HG03378 (cell line): Measurements from ENCODE around the gene RAB1A.

Source experiments
- ATAC-seq: cut with Tn5 transposase; IDR thresholded peaks from one replicate; pipeline ENCODE4 v1.9.1; 2021; ENCODE audit warnings: mild to moderate bottlenecking, moderate library complexity; ENCODE audit not compliant: unreplicated experiment

The RAB1A gene

GRCh38 chr2:65062843-65063825 lies 66.8 kb downstream of the RAB1A start:
- no peak for ATAC-seq

- no peak for ATAC-seq
Observed at GRCh38 chr2:65061910-65062339, 68.0 kb downstream of the RAB1A start.

- no peak for ATAC-seq
Observed at GRCh38 chr2:65061146-65061909, 68.6 kb downstream of the RAB1A start.

DNA sequence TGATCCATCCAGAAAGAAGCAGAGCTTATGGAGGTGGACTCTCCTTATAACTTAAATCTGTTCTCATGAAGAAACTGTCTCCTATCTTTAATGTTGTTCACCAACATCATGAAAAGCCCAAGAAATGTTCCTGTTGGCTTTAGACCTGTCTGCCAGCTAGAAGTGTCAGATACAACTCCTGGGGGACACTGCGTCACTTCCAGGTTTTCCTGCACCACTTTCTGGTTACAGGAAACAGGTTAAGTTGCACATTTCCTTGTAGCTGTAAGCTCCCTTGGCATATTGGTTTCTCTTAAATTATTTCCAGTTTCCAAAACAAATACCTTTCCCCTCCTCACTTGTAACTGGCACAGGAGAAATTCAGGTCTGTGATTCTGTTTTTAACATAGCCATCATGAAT lies 70.8 kb downstream of the RAB1A start:
- ATAC-seq = no peak

DNA sequence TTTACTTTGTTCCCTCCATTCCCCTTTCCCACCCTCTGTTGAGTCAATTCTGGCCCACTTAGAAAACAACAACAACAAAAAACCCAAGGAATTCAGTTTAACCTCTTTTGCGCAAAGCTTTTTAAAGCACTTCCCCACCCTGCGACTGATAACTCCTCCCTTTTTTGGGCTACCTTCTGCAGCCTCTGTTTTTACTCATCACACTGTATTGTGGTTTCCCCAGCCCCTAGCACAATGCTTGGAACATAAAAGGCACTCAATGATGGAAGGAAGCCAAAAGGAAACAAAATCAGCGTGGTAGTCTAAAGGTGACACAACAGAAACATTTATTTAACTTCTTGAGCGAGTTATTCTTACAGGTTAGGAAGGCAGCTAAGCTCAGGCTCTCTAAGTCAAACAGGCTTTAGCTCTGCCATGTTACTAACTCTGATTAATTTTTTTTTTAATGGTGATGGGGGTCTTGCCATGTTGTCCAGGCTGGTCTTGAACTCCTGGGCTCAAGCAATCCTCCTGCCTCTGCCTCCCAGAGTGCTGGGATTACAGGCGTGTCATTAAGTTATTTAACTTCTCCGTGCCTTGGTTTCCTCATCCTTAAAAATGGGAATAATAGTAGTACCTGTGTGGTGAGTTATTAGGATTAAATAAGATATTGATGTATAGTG lies 72.4 kb downstream of the RAB1A start:
- ATAC-seq = peak; percentile 29

DNA sequence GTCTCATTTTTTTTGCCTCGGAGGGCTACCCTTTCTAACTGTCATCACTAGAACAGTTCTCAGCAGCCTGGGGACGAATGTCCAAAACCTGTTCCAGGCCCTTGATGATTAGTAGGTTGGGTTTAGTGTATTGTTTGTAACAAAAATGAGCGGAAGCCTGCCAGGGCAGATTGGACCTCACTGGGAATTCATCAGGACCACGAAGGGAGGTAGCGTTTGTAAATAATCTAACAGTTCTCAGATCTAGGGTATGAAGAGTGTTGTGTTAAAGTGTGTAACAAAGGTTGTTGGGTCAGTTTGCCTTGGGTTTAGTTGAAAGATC lies 72.9 kb downstream of the RAB1A start:
- no peak for ATAC-seq

DNA sequence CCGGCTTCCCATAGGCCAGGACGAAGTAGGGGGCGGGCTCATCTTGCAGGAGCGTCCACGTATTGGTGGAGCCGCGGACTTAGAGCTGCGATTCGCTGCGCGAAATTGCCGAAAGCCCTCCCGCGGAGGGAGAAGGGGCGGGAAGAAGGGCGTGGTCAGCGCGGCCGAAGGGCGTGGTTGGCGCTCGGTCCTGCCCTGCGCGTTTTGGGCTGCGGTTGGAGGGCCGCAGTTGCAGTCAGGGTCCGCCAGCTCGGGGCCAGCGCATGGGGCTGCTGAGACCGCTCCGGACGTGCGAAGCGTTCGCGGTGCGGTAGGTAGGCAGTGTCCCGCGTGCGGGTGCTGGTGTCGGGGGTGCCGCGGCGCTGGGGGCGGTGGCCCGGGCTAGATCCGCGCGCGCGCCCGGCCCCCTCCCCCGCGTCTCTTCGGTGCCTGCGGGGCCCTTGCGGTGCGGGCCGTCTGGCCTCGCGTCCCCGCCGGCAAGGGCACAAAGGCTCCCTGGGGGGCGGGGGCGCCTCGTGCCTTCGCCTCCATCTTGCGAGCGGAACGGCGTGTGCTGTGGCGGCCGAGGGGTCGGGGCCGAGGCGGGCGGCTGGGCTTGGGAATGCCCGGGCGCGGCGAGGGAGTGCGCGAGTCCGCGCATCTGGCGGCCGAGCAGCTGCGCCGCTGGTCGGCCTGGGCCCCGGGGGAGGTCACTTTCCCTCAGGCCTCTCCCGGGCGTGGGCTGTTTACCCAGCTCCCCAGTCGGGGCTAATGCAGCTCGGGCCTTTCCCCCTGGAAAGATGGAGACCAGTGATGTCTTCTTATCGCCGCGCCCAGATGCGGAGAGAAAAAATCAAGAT lies 73.5 kb downstream of the RAB1A start, which contains the start of gene CEP68:
Gene CEP68, plus strand, starts transcription at position 202 of the 839 bp plus-strand sequence. CDS start 13,029 bp downstream, outside the sequence.
- ATAC-seq = peak; percentile 74

GRCh38 chr2:65055422-65056214 lies 74.3 kb downstream of the RAB1A start:
- ATAC-seq = peak; percentile 16

DNA sequence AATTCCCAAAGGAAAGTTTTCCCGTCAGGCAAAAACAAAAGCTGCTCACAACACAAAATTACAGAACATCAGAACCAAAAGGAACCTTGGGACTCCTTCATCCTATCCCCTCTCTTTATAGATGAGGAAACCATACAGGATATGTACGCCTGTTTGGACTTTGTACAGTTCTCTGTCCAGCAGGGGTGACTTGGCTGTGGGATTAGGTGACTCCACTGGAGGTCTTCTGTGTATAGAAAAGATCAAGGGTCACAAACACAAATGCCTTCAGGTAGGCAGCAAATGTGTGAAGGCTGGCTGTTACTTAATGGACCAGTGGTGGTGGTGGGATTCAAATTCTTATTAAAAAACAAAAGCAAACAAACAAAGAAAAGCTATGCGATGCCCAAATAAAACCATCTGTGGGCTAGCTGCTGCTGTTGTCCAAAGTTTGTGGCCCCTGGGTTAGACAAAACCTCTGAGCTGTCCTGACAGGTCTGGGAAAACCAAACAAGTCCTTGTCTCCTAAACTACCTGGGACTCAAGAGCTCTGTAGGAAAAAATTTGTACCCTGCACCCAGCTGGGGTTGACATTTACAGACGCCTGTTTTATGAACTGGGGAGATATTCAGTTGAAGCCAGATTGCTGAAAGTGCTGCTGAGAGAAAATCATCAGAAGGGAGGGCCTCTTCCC lies 75.0 kb downstream of the RAB1A start:
- no peak for ATAC-seq

DNA sequence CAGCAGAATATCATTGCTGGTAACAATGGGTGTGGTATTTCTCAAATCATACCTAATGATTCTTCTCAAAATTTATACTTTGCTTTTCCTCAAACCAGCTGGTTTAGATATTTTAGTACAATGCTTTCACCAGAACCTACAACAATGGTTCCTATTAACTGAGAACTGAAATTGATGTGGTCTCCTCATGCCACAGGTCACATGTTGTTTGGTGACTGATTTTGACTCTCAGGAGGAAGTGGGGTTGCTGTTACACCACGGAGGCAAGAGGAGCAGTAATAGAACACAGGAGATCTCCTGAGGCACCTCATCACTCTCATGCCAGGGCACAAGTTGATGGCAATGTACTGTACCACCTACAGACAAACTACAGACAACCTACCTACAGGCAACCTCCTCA lies 76.7 kb downstream of the RAB1A start:
- peak; percentile 72 for ATAC-seq

DNA sequence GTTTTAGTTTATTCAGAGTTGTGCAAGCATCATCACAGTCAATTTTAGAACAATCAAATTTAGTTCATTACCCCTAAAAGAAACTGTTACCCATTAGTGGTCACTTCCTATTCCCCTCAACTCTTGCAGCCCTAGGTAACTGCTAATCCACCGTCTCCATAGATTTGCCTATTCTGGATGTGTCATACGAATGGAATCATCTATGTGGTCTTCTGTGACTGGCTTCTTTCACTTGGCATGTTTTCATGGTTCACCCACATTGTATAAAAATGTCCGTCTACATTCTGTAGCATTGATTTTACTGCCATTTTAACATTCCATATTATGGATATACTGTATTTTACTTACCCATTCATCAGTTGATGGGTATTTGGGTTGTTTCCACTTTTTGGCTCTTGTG lies 79.0 kb downstream of the RAB1A start:
- no peak for ATAC-seq

DNA sequence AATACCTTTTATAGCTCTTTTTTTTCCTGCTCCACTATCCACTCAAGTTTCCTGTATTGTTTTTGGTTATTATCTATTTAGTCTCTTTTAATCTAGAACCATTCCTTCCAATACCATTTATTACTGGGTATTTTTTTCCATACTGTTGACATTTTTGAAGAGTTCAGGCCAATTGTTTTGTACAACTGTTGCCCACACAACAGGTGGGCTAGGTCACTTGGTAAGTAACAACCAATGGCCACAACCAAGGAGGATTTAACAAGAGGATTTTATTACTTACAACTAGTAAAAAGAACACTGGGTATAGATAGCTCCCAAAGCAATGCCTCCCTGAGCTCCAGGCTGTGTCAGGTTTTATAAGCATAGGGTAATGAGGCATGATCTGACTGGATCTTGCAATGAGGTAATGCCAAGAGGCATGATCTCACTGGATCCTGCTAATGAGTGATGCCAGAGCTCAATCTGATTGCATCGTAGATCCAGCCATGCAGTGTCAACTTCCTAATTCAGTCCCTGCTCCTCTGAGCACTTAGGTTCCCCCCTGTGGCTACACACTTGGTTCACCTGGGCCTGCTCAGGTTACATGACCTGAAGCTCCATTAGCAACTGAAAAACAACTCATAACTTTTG lies 80.8 kb downstream of the RAB1A start:
- ATAC-seq = no peak

DNA sequence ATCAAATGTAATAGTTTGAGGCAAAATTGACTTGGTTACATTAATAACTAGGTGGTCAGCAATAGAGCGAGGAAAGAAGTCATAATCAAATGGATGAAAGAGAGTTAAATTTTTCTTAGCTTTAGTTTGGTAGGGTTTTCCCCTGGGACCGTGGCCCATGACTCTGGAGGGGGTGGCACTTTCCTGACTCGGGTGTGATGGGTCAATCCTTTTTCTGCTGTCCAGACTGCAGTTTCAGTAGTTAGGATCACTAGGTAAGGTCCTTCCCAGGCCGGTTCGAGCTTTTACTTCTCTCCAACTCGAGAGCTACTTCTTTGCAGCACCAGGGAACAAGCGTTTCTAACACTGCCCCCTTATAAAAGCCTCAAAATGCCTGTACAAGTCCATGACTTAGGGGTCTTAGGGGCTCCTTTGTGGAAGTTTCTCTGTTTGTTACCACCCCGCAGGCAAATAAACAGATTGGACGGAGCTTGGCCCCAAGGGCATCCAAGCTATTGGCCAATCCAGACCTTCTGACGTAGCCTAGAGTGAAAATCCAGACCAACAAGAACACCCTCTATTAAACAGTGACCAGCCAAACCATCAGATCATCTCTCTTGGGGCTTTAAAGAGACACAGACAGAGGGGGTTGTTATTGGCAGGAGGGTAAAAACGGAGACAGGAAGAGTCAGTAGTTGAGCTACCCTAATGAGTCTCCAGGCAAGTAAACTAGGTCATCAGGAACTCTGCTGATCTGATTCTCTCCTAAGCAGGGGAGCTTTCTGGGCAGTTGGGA lies 83.1 kb downstream of the RAB1A start:
- no peak for ATAC-seq

DNA sequence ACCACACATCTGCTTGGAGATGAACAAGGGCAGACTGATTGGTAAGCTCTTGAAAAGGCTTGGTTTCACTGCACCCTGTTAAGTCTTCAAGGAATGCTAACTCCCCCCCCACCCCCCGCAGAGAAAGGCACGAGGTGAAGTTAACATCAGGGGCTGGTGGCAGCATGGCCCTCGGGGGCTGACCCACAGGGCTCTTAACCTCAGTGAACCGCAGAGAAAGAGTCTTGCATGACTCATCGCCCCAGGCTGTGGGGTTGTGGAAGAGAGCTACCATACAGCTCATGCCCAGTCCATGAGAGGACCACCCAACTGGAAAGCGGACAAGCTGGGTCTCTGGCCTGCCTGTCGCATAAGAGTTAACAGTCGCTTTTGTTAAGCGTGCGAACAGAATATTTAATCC lies 84.3 kb downstream of the RAB1A start:
- no peak for ATAC-seq

DNA sequence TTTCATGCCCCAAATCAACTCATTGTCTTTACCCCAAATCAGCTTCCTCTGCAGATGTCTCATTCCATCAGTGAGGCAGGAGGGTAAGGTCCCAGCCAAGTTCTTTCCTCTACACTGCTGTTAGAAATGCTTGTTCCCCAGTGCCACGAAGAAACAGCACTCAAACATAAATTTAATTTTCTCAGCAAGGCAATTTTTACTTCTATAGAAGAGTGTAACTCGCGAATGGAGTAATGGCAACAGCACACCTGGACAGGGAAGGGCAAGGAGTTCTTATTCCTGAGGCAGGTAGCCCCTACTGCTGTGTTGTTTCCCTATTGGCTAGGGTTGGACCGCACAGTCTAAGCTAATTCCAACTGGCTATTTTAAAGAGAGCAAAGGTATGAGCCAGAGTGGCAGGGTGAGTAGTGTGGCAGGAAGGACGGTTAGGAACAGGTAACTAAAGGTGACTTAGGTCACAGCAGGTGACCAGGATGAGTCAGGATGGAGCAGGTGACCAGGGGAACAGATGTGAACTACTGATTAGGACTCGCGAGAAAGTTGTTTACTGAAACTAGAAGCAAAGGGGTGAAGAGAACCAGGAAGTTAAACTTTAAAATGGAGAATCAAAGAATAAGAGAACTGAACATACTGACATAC lies 85.7 kb downstream of the RAB1A start:
- no peak for ATAC-seq

DNA sequence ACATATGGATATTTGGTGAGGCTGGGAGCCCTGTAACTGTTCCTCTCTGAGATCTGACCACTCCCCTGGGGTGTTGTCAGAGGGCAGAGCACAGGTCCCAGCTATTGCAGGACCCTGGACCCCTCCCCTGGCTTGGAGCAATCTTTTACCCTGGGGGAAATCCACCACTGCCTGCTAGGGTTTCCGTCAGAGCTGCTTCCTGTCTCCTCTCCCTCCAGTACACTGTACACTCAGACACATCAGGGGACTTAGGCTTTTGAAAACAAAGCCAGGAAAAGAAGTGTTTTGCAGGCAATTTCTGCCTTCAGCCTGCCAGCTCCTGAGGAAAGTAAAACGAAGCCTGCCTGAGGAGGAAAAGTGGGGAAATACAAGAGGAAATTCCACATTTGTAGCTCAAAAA lies 86.9 kb downstream of the RAB1A start:
- no peak for ATAC-seq
